Neural progenitor cell (in vitro differentiated cells): ENCODE results near the gene CNRIP1.

ENCODE experiments used
- EZH2phosphoT487 ChIP-seq: fragments of 200-600 bp; sonication (generic); IDR thresholded peaks from 2 replicates; pipeline ENCODE4 v1.6.1; 2017; ENCODE audit warnings: antibody characterized with exemption
- TF ChIP-seq, protein P1 (sequence below): fragments of 200-600 bp; sonication (generic); IDR thresholded peaks from 2 replicates; pipeline ENCODE4 v1.5.1; 2017; ENCODE audit warnings: antibody characterized with exemption, mild to moderate bottlenecking

DNA sequence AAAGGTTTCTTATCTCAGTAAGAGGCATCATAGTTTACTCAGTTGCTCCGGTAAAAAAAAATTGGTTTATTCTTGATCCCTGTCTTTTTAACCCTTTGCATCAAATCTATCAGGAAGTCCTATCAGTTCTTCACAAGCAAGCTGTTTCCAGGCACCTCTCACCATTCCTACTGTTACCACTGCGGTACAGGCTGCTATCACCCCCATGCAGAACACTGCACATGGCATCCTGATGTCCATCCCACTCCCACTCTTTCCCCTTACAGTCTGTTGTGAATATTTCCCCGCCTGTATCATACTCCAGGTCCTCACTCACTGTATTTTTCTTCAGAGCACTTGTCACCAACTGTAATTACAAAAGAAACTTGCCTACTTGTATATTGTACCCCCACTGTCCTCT lies 5.3 kb upstream of the CNRIP1 start:
- TF ChIP-seq, protein P1, sequence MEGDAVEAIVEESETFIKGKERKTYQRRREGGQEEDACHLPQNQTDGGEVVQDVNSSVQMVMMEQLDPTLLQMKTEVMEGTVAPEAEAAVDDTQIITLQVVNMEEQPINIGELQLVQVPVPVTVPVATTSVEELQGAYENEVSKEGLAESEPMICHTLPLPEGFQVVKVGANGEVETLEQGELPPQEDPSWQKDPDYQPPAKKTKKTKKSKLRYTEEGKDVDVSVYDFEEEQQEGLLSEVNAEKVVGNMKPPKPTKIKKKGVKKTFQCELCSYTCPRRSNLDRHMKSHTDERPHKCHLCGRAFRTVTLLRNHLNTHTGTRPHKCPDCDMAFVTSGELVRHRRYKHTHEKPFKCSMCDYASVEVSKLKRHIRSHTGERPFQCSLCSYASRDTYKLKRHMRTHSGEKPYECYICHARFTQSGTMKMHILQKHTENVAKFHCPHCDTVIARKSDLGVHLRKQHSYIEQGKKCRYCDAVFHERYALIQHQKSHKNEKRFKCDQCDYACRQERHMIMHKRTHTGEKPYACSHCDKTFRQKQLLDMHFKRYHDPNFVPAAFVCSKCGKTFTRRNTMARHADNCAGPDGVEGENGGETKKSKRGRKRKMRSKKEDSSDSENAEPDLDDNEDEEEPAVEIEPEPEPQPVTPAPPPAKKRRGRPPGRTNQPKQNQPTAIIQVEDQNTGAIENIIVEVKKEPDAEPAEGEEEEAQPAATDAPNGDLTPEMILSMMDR, result no peak
- no peak for TF ChIP-seq EZH2phosphoT487
